EL (cell line): ENCODE data around the gene NBPF12.
A peak's percentile ranks its signal among the peaks of the same experiment; 100 is the strongest.
"Not testable (repeated sequence)": the region's sequence is repeated elsewhere in the genome, so short reads cannot be mapped to it uniquely, and the experiment has no call there.

ENCODE experiments used
- DNase-seq: peaks from one replicate; pipeline ENCODE4 v3.0.0-alpha.2; 2016

NBPF12 gene

GRCh38 chr1:146985855-146986254 is 47.7 kb downstream of the NBPF12 start:
- DNase-seq: not testable (repeated sequence)

- DNase-seq: not testable (repeated sequence)
Observed at GRCh38 chr1:146986450-146986849, 48.3 kb downstream of the NBPF12 start.

GRCh38 chr1:146987502-146987901 is 49.4 kb downstream of the NBPF12 start:
- not testable (repeated sequence) for DNase-seq

- peak; percentile 6 for DNase-seq
Observed at GRCh38 chr1:146989455-146989854, 51.3 kb downstream of the NBPF12 start.

- DNase-seq: not testable (repeated sequence)
Observed at GRCh38 chr1:147008495-147008894, 70.4 kb downstream of the NBPF12 start.

GRCh38 chr1:147026975-147027374 is 88.9 kb downstream of the NBPF12 start:
- not testable (repeated sequence) for DNase-seq

- DNase-seq: peak; percentile 23
Observed at GRCh38 chr1:147030066-147030653, 92.0 kb downstream of the NBPF12 start.

DNA sequence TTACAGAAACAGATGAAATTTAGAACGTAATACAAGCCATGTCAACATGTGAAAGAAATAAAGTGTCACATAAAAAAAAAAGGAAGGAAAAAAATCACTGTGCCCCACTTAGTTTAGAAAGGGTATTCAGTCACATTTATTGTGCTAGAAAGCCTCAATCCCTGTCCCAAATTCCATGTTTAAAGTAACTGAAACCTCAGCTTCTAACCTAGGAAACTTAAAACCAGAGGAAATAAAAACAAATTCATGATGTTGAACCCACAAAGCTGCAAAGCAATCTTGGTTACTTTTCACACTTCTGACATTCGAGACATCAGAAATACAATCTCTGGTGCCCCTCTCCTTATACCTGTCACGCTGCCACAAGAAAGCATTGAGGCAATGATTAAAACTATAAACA is 101.8 kb downstream of the NBPF12 start:
- no peak for DNase-seq

DNA sequence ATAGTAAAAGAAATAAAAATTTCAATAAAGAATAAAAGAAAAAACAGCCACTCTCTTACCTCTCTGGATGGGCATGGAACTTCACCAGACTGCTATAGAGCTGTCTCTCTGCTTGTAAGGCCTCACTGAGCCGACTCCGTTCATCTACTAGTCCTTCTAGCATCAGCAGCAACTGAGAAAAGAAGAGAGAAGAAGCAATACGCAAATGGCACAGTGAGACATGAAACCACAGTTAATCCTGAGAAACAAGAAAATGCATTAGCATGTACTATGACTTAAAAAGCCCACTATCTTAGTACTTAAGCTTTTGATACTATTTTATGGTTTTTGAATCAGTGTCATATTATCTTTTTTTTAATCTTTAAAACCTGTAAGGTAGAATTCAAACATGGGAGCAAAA is 104.8 kb downstream of the NBPF12 start:
- not testable (repeated sequence) for DNase-seq

- not testable (repeated sequence) for DNase-seq
Observed at GRCh38 chr1:147044511-147044910, 106.4 kb downstream of the NBPF12 start.
